MM.1S (cell line): Measurements from ENCODE around the gene PANX1.

Source experiments
- DNase-seq: peaks from one replicate; pipeline ENCODE4 v3.0.0-alpha.2; 2015
- H2AFZ ChIP-seq: fragments of 300-600 bp; sonication (generic); 2 replicates; pipeline ENCODE4 v1.6.0; 2016; ENCODE audit warnings: antibody characterized with exemption, low read length
- H3F3A ChIP-seq: fragments of 300-600 bp; sonication (generic); 2 replicates; pipeline ENCODE4 v1.6.1; 2016; ENCODE audit warnings: mild to moderate bottlenecking, antibody characterized with exemption, low read length, moderate library complexity, mixed read lengths; ENCODE audit not compliant: insufficient read depth
- H3K27ac ChIP-seq: fragments of 300-600 bp; sonication (generic); 2 replicates; pipeline ENCODE4 v1.5.1; 2016; ENCODE audit warnings: mild to moderate bottlenecking, low read length
- H3K27me3 ChIP-seq: fragments of 300-600 bp; sonication (generic); replicated peaks from 2 replicates; pipeline ENCODE4 v1.6.0; 2016; ENCODE audit warnings: low read length; ENCODE audit not compliant: insufficient read depth
- H3K36me3 ChIP-seq: fragments of 300-600 bp; sonication (generic); replicated peaks from 2 replicates; pipeline ENCODE4 v1.6.1; 2016; ENCODE audit warnings: mild to moderate bottlenecking, low read length, mixed read lengths; ENCODE audit not compliant: insufficient read depth
- H3K4me1 ChIP-seq: fragments of 300-600 bp; sonication (generic); 2 replicates; pipeline ENCODE4 v1.6.1; 2016; ENCODE audit warnings: low read length, mixed read lengths
- H3K4me2 ChIP-seq: fragments of 300-600 bp; sonication (generic); 2 replicates; pipeline ENCODE4 v1.6.0; 2016; ENCODE audit warnings: low read depth, low read length
- H3K4me3 ChIP-seq: fragments of 300-600 bp; sonication (generic); 2 replicates; pipeline ENCODE4 v1.5.1; 2016; ENCODE audit warnings: low read length, mixed read lengths
- H3K79me2 ChIP-seq: fragments of 300-600 bp; sonication (generic); 2 replicates; pipeline ENCODE4 v1.6.1; 2016; ENCODE audit warnings: mixed run types, low read length, mixed read lengths
- H3K9ac ChIP-seq: fragments of 300-600 bp; sonication (generic); 2 replicates; pipeline ENCODE4 v1.6.1; 2016; ENCODE audit warnings: low read length, mixed read lengths
- H3K9me2 ChIP-seq: fragments of 300-600 bp; sonication (generic); replicated peaks from 2 replicates; pipeline ENCODE4 v1.6.1; 2016; ENCODE audit warnings: mild to moderate bottlenecking, low read length, mixed read lengths; ENCODE audit not compliant: insufficient read depth
- H3K9me3 ChIP-seq: fragments of 300-600 bp; sonication (generic); replicated peaks from 2 replicates; pipeline ENCODE4 v1.6.1; 2016; ENCODE audit warnings: mild to moderate bottlenecking, low read length, mixed read lengths; ENCODE audit not compliant: insufficient read depth
- H4K20me1 ChIP-seq: fragments of 300-600 bp; sonication (generic); 2 replicates; pipeline ENCODE4 v1.6.1; 2016; ENCODE audit warnings: mild to moderate bottlenecking, low read length, moderate library complexity, mixed read lengths; ENCODE audit not compliant: insufficient read depth
- EZH2 ChIP-seq: fragments of 300-600 bp; sonication (generic); optimal IDR thresholded peaks from 2 replicates; pipeline ENCODE3; 2017; ENCODE audit warnings: low read depth, mild to moderate bottlenecking, antibody characterized with exemption, low read length, mixed read lengths
- EZH2phosphoT487 ChIP-seq: fragments of 300-600 bp; sonication (generic); IDR thresholded peaks from 2 replicates; pipeline ENCODE4 v1.6.1; 2018; ENCODE audit warnings: antibody characterized with exemption, low read length
- TF ChIP-seq, protein P1 (sequence below): fragments of 300-600 bp; sonication (generic); IDR thresholded peaks from 2 replicates; pipeline ENCODE4 v1.5.1; 2016; ENCODE audit warnings: antibody characterized with exemption, low read length, mixed read lengths

The PANX1 gene

DNA sequence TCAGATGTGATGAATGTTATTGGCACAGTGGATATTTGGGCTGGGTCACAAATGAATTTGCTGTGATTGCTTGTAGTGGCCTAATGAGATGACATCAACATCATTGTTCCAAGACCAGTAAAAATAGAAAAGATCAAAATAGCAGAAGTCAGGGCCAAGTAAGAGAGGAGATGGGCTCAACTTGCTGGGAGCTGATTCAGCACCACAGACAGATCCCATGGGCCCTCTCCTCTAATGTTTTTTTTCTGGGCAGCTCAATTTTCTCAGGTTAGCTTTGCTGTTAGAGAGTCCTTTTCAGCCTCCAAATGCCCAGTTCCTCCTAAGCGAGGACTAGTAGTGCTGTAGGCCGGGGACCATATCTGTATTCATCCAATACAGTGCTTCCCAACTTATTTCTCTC, 89.7 kb downstream of the PANX1 start:
- no peak for TF ChIP-seq EZH2
- no peak for TF ChIP-seq EZH2phosphoT487
- TF ChIP-seq, protein P1, sequence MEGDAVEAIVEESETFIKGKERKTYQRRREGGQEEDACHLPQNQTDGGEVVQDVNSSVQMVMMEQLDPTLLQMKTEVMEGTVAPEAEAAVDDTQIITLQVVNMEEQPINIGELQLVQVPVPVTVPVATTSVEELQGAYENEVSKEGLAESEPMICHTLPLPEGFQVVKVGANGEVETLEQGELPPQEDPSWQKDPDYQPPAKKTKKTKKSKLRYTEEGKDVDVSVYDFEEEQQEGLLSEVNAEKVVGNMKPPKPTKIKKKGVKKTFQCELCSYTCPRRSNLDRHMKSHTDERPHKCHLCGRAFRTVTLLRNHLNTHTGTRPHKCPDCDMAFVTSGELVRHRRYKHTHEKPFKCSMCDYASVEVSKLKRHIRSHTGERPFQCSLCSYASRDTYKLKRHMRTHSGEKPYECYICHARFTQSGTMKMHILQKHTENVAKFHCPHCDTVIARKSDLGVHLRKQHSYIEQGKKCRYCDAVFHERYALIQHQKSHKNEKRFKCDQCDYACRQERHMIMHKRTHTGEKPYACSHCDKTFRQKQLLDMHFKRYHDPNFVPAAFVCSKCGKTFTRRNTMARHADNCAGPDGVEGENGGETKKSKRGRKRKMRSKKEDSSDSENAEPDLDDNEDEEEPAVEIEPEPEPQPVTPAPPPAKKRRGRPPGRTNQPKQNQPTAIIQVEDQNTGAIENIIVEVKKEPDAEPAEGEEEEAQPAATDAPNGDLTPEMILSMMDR = no peak
- DNase-seq = no peak
- H3K9ac ChIP-seq = no peak overlapping the region
- H3K27me3 ChIP-seq = no peaks in the 10 kb centered on the region
- no peaks in the 10 kb centered on the region for H3F3A ChIP-seq
- no peak overlapping the region for H2AFZ ChIP-seq
- H3K4me1 ChIP-seq = no peaks in the 10 kb centered on the region
- H3K4me2 ChIP-seq = no peak overlapping the region
- H3K79me2 ChIP-seq = no peaks in the 10 kb centered on the region
- H3K9me3 ChIP-seq = no peaks in the 10 kb centered on the region
- no peaks in the 10 kb centered on the region for H3K36me3 ChIP-seq
- no peak overlapping the region for H3K27ac ChIP-seq
- no peaks in the 10 kb centered on the region for H3K9me2 ChIP-seq
- H3K4me3 ChIP-seq = no peak overlapping the region
- no peaks in the 10 kb centered on the region for H4K20me1 ChIP-seq

DNA sequence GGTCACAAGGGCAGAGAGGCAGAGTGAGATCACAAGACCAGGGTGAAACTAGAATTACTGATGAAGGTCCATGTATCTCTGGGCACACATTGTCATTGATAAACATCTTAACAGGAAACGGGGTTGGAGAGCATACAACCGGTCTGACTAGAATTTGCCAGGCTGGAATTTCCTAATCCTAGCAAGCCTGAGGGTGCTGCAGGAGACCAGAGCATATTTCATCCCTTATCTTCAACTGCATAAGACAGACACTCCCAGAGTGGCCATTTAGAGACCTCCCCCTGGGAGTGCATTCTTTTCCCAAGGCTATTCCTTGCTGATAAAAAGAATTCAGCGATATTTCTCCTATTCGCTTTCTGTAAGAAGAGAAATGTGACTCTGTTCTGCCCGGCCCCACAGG, 91.1 kb downstream of the PANX1 start:
- no peaks in the 10 kb centered on the region for H3K4me1 ChIP-seq

DNA sequence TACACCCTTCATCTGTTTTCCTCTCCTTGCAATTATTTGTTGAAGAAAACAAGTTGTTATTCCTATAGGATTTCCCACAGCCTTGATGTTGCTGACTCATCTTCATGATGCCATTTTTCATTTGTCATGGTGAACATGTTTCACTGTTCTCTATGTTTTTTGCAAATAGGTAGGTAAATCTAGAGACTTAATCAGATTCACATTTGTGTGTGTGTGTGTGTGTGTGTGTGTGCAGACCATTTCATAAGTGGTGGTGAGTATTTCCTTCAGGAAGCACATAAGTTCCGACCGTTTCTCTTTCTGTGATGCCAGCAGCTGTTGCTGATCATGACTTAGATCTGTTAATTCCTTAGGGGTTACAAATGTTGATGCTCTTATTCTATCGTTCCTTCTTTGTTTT, 95.4 kb downstream of the PANX1 start:
- Histone ChIP-seq H3K9ac (no peak overlapping the region), H3K27ac (no peak overlapping the region)

More for the DNA sequence above, 91.1 kb downstream of the PANX1 start:
- no peak for DNase-seq
- Histone ChIP-seq H3K9me3 (no peaks in the 10 kb centered on the region), H3K79me2 (no peaks in the 10 kb centered on the region), H3K4me2 (no peak overlapping the region), H4K20me1 (no peaks in the 10 kb centered on the region), H3F3A (no peaks in the 10 kb centered on the region), H3K27ac (no peak overlapping the region), H3K36me3 (no peaks in the 10 kb centered on the region), H2AFZ (no peak overlapping the region), H3K9me2 (no peaks in the 10 kb centered on the region), H3K27me3 (no peaks in the 10 kb centered on the region), H3K9ac (no peak overlapping the region), H3K4me3 (no peak overlapping the region)
- no peak for TF ChIP-seq EZH2
- TF ChIP-seq, protein P1 = no peak
- TF ChIP-seq EZH2phosphoT487 = no peak

More for the DNA sequence above, 95.4 kb downstream of the PANX1 start:
- no peaks in the 10 kb centered on the region for H3K9me2 ChIP-seq
- H3K36me3 ChIP-seq = no peaks in the 10 kb centered on the region
- H3K9me3 ChIP-seq = no peaks in the 10 kb centered on the region
- no peak overlapping the region for H3K4me2 ChIP-seq
- DNase-seq = no peak
- no peak overlapping the region for H2AFZ ChIP-seq
- no peak for TF ChIP-seq EZH2phosphoT487
- no peaks in the 10 kb centered on the region for H3F3A ChIP-seq
- H3K4me3 ChIP-seq = no peak overlapping the region
- no peaks in the 10 kb centered on the region for H3K79me2 ChIP-seq
- no peaks in the 10 kb centered on the region for H4K20me1 ChIP-seq
- no peaks in the 10 kb centered on the region for H3K4me1 ChIP-seq
- H3K27me3 ChIP-seq = no peaks in the 10 kb centered on the region
